Measurements from ENCODE around the gene DDX6.

The DDX6 gene

DNA sequence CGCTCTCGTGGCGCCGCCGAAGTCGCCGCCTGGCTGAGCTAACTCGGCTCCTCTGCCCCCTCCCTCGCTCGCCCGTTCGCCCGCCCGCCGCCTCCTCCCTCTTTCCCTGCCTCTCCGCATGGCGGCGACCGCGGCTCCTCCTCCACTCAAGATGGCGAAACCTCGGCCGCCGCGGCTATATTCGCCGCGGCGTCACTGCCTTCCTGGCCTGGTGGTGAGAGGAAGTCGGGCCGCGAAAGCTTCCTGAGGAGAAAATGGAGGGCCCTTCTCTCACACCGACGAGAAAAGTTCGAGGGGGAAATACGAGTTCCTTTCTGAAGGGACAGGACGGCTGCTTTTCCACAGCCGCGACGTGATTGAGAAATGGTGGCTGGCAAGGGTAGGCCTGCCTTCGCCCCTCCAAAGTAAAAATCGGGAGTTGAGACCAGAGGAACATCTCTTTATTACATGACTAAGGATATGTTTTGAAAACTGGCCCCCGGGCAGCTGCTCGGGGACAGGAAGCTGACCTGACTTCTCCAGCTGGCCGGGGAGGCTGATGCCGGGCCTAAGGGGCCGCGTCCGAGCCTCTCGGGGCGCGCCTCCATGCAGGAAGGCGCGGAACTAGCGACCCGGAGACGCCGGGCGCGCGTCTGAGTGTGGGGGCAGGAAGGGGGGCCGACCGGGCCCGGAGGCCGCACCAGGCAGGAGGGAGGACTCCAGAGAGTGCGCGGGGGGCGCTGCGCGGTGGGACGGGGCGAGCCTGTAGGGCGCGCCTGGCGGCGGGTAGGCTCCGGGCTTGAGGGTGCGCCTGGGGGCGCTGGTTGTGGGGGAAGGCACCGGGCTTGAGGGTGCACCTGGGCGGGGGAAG is at the start of gene DDX6:
Gene DDX6 (minus strand): TSS at position 54 of the 850 bp plus-strand sequence. CDS start 4,913 bp downstream, outside the sequence.
- peak; percentile 75 for TF ChIP-seq MAX (IDR thresholded peaks at IDR 0.05)
- TF ChIP-seq CEBPB (IDR thresholded peaks at IDR 0.05) = peak; percentile 20; the same call in 1 of the 2 replicates
- TF ChIP-seq YY1 (IDR thresholded peaks at IDR 0.05; ENCODE audit: low read depth) = peak; percentile 94
- no peak for TF ChIP-seq NFIC (IDR thresholded peaks at IDR 0.05)
- peak; percentile 55; the same call in 1 of the 2 replicates for TF ChIP-seq EGR1 (IDR thresholded peaks at IDR 0.05)
- TF ChIP-seq TCF12 (IDR thresholded peaks at IDR 0.05; ENCODE audit: low read depth) = 0 out of 2 replicates have a peak, but pooled peaks have one; percentile 39
- no peak for TF ChIP-seq EP300 (IDR thresholded peaks at IDR 0.05; ENCODE audit: borderline replicate concordance)
- TF ChIP-seq FOXM1 (IDR thresholded peaks at IDR 0.05; ENCODE audit: borderline replicate concordance, low read depth) = no peak
- peak; percentile 65; the same call in 1 of the 2 replicates for TF ChIP-seq ZBTB7A (IDR thresholded peaks at IDR 0.05; ENCODE audit: low read depth)
- no peak for TF ChIP-seq RAD21 (IDR thresholded peaks at IDR 0.05; ENCODE audit: low read depth)
- TF ChIP-seq REST (IDR thresholded peaks at IDR 0.05; ENCODE audit: low read depth) = 0 out of 2 replicates have a peak, but pooled peaks have one; percentile 23
- peak; percentile 98 for TF ChIP-seq TAF1 (IDR thresholded peaks at IDR 0.05; ENCODE audit: low read depth)
- TF ChIP-seq CREB1 (IDR thresholded peaks at IDR 0.05; ENCODE audit: low read depth) = no peak
- no peak for TF ChIP-seq TEAD4 (IDR thresholded peaks at IDR 0.05)
- TF ChIP-seq, protein P1, sequence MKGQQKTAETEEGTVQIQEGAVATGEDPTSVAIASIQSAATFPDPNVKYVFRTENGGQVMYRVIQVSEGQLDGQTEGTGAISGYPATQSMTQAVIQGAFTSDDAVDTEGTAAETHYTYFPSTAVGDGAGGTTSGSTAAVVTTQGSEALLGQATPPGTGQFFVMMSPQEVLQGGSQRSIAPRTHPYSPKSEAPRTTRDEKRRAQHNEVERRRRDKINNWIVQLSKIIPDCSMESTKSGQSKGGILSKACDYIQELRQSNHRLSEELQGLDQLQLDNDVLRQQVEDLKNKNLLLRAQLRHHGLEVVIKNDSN (IDR thresholded peaks at IDR 0.05) = no peak

DNA sequence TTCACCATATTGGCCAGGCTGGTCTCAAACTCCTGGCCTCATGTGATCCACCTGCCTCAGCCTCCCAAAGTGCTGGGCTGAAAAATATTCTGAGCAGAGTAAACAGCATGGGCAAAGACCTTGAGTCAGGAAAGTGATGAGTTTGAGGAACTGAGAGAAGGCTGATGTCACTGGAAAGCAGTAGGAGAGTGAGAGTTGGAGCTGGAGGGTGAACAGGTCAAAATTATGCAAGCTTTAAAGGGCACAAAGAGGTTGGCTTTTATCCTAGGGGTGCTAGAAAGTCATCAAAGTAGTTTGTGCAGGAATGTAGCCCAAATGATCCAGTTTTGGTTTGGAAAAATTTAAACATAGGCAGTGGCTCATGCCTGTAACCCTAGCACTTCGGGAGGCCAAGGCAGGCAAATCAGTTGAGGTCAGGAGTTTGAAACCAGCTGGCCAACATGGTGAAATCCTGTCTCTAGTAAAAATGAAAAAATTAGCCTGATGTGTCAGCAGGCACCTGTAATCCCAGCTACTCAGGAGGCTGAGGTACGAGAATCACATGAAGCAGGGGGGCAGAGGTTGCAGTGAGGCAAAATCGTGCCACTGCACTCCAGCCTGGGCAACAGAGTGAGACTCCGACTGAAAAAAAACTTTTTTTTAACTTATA is 48.1 kb upstream of the DDX6 start:
- TF ChIP-seq ZBTB7A (IDR thresholded peaks at IDR 0.05; ENCODE audit: low read depth) (no peak), EGR1 (IDR thresholded peaks at IDR 0.05) (no peak), MAX (IDR thresholded peaks at IDR 0.05) (no peak), REST (IDR thresholded peaks at IDR 0.05; ENCODE audit: low read depth) (no peak), TAF1 (IDR thresholded peaks at IDR 0.05; ENCODE audit: low read depth) (no peak)

DNA sequence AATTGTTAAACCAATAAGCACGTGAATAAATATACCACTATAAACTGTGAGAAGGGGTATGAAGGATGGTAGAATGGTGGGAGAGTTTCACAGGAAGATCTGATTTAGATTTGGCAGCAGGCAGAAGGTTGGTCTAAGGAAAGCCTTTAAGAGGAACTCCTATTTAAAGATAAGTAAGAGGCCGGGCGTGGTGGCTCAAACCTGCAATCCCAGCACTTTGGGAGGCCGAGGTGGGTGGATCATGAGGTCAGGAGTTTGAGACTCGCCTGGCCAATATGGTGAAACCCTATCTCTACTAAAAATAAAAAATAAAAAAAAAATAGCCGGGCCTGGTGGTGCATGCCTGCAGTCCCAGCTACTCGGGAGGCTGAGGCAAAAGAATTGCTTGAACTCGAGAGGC is 46.9 kb upstream of the DDX6 start:
- TF ChIP-seq RAD21 (IDR thresholded peaks at IDR 0.05; ENCODE audit: low read depth) (no peak), REST (IDR thresholded peaks at IDR 0.05; ENCODE audit: low read depth) (no peak), CREB1 (IDR thresholded peaks at IDR 0.05; ENCODE audit: low read depth) (no peak), TAF1 (IDR thresholded peaks at IDR 0.05; ENCODE audit: low read depth) (no peak), NFIC (IDR thresholded peaks at IDR 0.05) (no peak), EGR1 (IDR thresholded peaks at IDR 0.05) (no peak), YY1 (IDR thresholded peaks at IDR 0.05; ENCODE audit: low read depth) (no peak), CEBPB (IDR thresholded peaks at IDR 0.05) (no peak)
- TF ChIP-seq, protein P1 (IDR thresholded peaks at IDR 0.05) = no peak

DNA sequence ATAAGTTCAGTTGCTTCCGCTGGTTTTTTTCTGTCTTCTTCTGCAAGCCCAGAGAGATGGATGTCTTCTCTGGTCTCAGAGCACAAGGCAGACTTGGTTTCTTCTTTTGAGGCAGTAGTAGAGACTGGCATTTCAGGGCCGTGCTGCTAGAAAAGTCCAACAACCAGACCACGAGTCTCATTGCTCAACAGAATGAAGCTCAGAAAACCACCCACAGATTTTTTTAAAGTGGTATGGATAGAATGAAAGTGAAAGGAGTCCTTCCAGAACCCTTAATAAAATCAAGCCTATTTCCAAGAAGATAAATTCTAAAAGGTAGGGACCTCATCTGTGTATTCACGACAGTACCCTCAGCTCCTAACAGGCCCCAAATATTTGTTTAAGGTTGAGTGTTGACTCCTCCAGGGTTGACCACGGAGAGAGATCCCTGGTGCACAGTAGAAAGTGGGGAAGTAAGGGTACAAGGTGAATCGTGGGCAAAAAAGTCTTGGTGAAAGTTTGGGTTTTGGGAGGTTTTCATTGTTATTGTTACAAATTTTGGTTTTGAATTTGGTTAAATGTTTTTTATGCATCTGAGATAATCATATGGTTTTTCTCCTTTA is 43.6 kb upstream of the DDX6 start:
- no peak for TF ChIP-seq RAD21 (IDR thresholded peaks at IDR 0.05; ENCODE audit: low read depth)
- no peak for TF ChIP-seq CEBPB (IDR thresholded peaks at IDR 0.05)
- TF ChIP-seq ZBTB7A (IDR thresholded peaks at IDR 0.05; ENCODE audit: low read depth) = no peak
- no peak for TF ChIP-seq EP300 (IDR thresholded peaks at IDR 0.05; ENCODE audit: borderline replicate concordance)
- no peak for TF ChIP-seq MAX (IDR thresholded peaks at IDR 0.05)
- no peak for TF ChIP-seq TEAD4 (IDR thresholded peaks at IDR 0.05)
- no peak for TF ChIP-seq CREB1 (IDR thresholded peaks at IDR 0.05; ENCODE audit: low read depth)
- TF ChIP-seq TCF12 (IDR thresholded peaks at IDR 0.05; ENCODE audit: low read depth) = no peak
- TF ChIP-seq, protein P1 (IDR thresholded peaks at IDR 0.05) = no peak
- TF ChIP-seq REST (IDR thresholded peaks at IDR 0.05; ENCODE audit: low read depth) = no peak
- no peak for TF ChIP-seq YY1 (IDR thresholded peaks at IDR 0.05; ENCODE audit: low read depth)
- no peak for TF ChIP-seq FOXM1 (IDR thresholded peaks at IDR 0.05; ENCODE audit: borderline replicate concordance, low read depth)
- TF ChIP-seq TAF1 (IDR thresholded peaks at IDR 0.05; ENCODE audit: low read depth) = no peak
- TF ChIP-seq NFIC (IDR thresholded peaks at IDR 0.05) = no peak
- TF ChIP-seq EGR1 (IDR thresholded peaks at IDR 0.05) = no peak
